Duodenal mucosa (tissue), 2 donors: ENCODE data around the gene FAM241A.

Experiments used
- H3K27ac ChIP-seq: one replicate; pipeline ENCODE4 v1.7.0; 2013; ENCODE audit warnings: low read depth, low read length
- H3K27me3 ChIP-seq, 2 donors: one replicate each; pipeline ENCODE4 v1.7.0; 2013; ENCODE audit warnings: low read length in 2 of 2, control low read depth in 1 of 2; ENCODE audit not compliant: insufficient read depth in 2 of 2, control insufficient read depth in 1 of 2
- H3K36me3 ChIP-seq, 2 donors: one replicate each; pipeline ENCODE4 v1.7.0; 2013; ENCODE audit warnings: low read length in 2 of 2, control low read depth in 1 of 2; ENCODE audit not compliant: insufficient read depth in 2 of 2, control insufficient read depth in 1 of 2
- H3K4me1 ChIP-seq, 2 donors: one replicate each; pipeline ENCODE4 v1.7.0; 2013; ENCODE audit warnings: low read length in 2 of 2, control low read depth in 1 of 2; ENCODE audit not compliant: insufficient read depth in 2 of 2, control insufficient read depth in 1 of 2
- H3K4me3 ChIP-seq, 2 donors: one replicate each; pipeline ENCODE4 v1.7.0; 2013; ENCODE audit warnings: low read length in 2 of 2, low read depth in 1 of 2
- H3K9ac ChIP-seq, 2 donors: one replicate each; pipeline ENCODE4 v1.7.0; 2013; ENCODE audit warnings: low read length in 2 of 2, low read depth in 1 of 2
- H3K9me3 ChIP-seq, 2 donors: one replicate each; pipeline ENCODE4 v1.7.0; 2013; ENCODE audit warnings: low read length in 2 of 2, control low read depth in 1 of 2; ENCODE audit not compliant: control insufficient read depth in 1 of 2

The FAM241A gene

DNA sequence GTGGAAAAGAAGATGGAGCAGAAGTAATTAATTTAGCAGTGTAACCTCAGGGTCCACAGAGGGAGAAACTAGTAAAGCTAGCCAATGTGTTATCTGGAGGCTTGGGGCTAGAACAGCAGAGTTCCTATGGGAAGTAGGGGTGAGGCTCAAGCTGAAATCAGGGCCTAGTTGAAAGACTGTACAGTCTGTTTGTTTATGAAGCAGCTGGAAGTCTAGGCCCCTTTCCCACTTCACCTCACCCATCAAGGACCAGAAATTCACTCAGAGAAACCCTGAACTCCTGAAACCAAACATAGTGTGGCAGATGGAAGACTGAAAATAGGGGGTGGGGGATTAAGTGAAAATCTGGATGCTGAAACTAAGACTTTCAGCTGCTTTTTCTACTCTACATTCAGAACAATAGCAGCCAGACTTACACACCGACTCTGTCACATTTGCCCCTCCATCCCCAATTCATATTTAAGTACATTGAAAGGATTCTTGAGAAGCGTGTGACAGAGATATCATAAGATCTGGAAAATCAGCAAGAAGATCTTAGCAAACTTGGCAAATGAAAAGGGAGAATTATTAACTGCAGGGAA is 32.6 kb upstream of the FAM241A start:
- Histone ChIP-seq H3K9me3 (no peaks in the 10 kb centered on the region), H3K27me3 (no peaks in the 10 kb centered on the region), H3K9ac (no peak overlapping the region), H3K27ac (no peak overlapping the region), H3K4me3 (no peak overlapping the region), H3K36me3 (no peaks in the 10 kb centered on the region), H3K4me1 (peaks cover 4 to 10% of the 10 kb centered on the region in 2 donors)

- Histone ChIP-seq H3K36me3 (no peaks in the 10 kb centered on the region), H3K4me1 (peaks cover 4 to 10% of the 10 kb centered on the region in 2 donors), H3K9me3 (no peaks in the 10 kb centered on the region), H3K4me3 (no peak overlapping the region), H3K27ac (no peak overlapping the region), H3K27me3 (no peaks in the 10 kb centered on the region), H3K9ac (no peak overlapping the region)
These were observed 31.4 kb upstream of the FAM241A start for GRCh38 chr4:112113864-112114263.

DNA sequence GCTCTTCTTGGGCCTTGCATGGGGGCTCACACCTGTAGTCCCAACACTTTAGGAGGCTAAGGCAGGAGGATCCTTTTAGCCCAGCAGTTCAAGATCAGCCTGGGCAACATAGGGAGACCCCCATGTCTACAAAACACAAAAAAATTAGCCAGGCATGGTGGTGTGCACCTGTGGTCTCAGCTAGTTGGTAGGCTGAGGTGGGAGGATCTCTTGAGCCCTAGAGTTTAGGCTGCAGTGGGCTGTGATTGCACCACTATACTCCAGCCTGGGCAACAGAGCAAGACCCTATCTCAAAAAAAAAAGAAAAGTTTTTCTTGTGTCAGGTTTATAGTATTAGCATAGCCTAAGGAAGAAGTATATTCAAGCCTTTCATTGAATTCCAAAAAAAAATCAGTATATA is 30.8 kb upstream of the FAM241A start:
- Histone ChIP-seq H3K27me3 (no peaks in the 10 kb centered on the region), H3K36me3 (no peaks in the 10 kb centered on the region), H3K4me1 (peaks cover 4 to 10% of the 10 kb centered on the region in 2 donors), H3K27ac (no peak overlapping the region), H3K9ac (no peak overlapping the region), H3K9me3 (no peaks in the 10 kb centered on the region), H3K4me3 (no peak overlapping the region)

DNA sequence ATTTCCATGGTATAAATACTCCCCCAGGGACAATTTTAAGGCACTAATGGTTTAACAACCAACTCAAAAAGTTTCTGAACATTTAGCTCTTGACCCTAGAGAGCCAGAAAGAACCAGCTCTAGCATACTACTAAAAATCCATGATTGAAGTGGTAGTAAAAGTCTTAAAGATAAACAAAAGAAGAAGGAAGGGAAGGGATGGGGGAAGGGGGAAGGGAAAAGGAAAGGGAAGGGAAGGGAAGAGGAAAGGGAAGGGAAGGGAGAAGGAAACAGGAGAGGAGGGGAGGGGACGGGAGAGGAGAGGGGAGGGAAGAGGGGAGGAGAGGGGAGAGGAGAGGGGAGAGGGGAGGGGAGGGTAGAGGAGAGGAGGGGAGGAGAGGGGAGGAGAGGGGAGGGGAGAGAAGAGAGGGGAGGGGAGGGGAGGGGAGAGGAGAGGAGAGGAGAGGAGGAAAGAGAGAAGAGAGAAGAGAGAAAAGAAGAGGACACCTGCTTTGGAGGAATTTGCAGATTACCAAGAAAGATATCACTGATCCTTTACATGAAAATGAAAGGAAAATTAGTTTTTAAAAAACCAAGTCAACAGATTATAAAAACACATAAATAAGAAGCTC is 26.4 kb upstream of the FAM241A start:
- Histone ChIP-seq H3K27me3 (no peaks in the 10 kb centered on the region), H3K27ac (no peak overlapping the region), H3K36me3 (no peaks in the 10 kb centered on the region)

GRCh38 chr4:112119353-112119783 is 25.9 kb upstream of the FAM241A start:
- no peak overlapping the region for H3K9ac ChIP-seq
- H3K27ac ChIP-seq, result no peak overlapping the region
- no peak overlapping the region for H3K4me3 ChIP-seq
- no peaks in the 10 kb centered on the region for H3K36me3 ChIP-seq
- H3K27me3 ChIP-seq, result no peaks in the 10 kb centered on the region
- H3K9me3 ChIP-seq, result no peaks in the 10 kb centered on the region
- no peaks in the 10 kb centered on the region for H3K4me1 ChIP-seq

More for the DNA sequence above, 26.4 kb upstream of the FAM241A start:
- no peaks in the 10 kb centered on the region for H3K9me3 ChIP-seq
- no peaks in the 10 kb centered on the region for H3K4me1 ChIP-seq
- no peak overlapping the region for H3K9ac ChIP-seq
- H3K4me3 ChIP-seq, result no peak overlapping the region

DNA sequence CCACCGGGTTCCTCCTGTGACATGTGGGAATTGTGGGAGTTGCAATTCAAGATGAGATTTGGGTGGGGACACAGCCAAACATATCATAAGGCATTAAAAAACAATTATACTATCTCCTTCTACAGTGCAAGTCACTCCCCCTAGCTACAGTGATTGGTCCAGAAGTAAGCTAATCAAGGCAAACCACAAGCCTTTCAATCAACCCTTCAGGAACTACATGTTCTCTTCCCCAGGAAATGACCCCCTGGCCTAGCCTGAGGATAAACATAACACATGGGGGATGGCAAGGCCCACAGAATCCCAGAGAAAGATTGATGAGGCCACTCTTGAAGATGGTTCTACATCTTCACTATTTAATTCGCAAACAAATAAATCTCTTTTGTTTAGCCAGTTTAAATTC is 25.2 kb upstream of the FAM241A start:
- no peak overlapping the region for H3K27ac ChIP-seq
- H3K36me3 ChIP-seq, result no peaks in the 10 kb centered on the region
- no peak overlapping the region for H3K9ac ChIP-seq
- no peaks in the 10 kb centered on the region for H3K4me1 ChIP-seq
- H3K27me3 ChIP-seq, result no peaks in the 10 kb centered on the region
- H3K4me3 ChIP-seq, result no peak overlapping the region
- H3K9me3 ChIP-seq, result no peaks in the 10 kb centered on the region

GRCh38 chr4:112125416-112125815 is 19.8 kb upstream of the FAM241A start:
- Histone ChIP-seq H3K9ac (no peak overlapping the region), H3K27me3 (no peaks in the 10 kb centered on the region), H3K4me1 (no peaks in the 10 kb centered on the region), H3K9me3 (no peaks in the 10 kb centered on the region), H3K36me3 (no peaks in the 10 kb centered on the region), H3K27ac (no peak overlapping the region), H3K4me3 (no peak overlapping the region)

DNA sequence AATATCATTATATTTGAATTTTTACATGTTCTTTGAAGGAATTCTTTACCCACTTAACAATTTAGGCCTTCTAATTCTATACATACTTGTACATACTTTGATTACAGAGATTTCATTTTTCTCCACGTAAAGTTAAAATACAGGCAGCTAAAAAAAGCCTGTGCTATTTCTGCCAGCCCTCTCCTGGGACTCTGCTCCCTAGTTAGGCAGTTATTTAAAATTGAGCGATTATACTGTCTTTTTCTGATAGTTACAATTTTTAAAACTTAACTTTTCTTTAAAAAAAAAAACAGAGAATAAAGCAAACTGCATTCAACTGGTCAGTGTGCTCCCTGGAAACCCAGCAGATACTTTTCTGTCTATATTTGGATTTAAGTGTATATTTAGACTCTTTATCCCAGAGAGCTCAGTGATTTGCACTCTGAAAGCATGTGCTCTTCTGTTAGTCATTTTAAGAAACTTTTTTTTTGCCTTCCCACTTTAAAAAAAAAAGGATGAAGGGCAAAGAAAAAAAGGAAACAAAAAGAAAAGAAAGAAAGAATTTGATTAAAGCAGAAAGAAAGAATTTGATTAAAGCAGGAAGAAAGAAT is 18.1 kb upstream of the FAM241A start:
- Histone ChIP-seq H3K36me3 (no peaks in the 10 kb centered on the region), H3K27ac (no peak overlapping the region), H3K9me3 (no peaks in the 10 kb centered on the region), H3K27me3 (no peaks in the 10 kb centered on the region), H3K9ac (no peak overlapping the region), H3K4me3 (no peak overlapping the region), H3K4me1 (no peaks in the 10 kb centered on the region)

DNA sequence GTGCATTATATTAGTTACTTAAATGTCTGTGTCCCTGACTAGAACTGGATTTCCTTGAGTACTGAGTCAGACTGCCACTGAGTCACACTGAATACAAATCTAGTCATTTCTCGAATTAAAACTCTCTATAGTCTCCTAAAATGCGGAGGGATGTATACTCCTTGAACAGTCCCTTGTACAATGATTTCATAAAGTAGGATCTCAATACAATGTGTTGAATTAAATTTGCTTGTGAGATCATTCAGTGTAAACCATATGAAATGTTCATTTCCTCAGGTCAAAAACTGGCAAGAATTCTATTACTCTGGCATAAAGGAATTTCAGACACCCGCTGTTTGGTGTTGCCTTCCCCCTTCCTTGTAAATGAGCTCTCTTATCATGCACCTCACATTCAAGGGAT is 17.5 kb upstream of the FAM241A start:
- no peaks in the 10 kb centered on the region for H3K9me3 ChIP-seq
- no peak overlapping the region for H3K27ac ChIP-seq
- H3K4me1 ChIP-seq, result no peaks in the 10 kb centered on the region
- no peak overlapping the region for H3K9ac ChIP-seq
- no peak overlapping the region for H3K4me3 ChIP-seq
- H3K27me3 ChIP-seq, result no peaks in the 10 kb centered on the region
- no peaks in the 10 kb centered on the region for H3K36me3 ChIP-seq

GRCh38 chr4:112128452-112128851 is 16.8 kb upstream of the FAM241A start:
- Histone ChIP-seq H3K36me3 (no peaks in the 10 kb centered on the region), H3K4me3 (no peak overlapping the region), H3K9me3 (no peaks in the 10 kb centered on the region), H3K4me1 (no peaks in the 10 kb centered on the region), H3K27ac (no peak overlapping the region), H3K27me3 (no peaks in the 10 kb centered on the region), H3K9ac (no peak overlapping the region)
